ENCODE results near the gene ZNF444.
"Not testable (repeated sequence)": the region's sequence is repeated elsewhere in the genome, so short reads cannot be mapped to it uniquely, and the experiment has no call there.

Gene ZNF444

GRCh38 chr19:56207581-56207980 is 66.5 kb downstream of the ZNF444 start:
- not testable (repeated sequence) for H3K4me3 ChIP-seq (ENCODE audit: low read length)

GRCh38 chr19:56209091-56209490 is 68.0 kb downstream of the ZNF444 start:
- Histone ChIP-seq H3K9me3 (ENCODE audit: insufficient read depth, low read depth, low read length) (no peaks in the 10 kb centered on the region), H3K27ac (ENCODE audit: low read length) (no peak overlapping the region), H3K27me3 (ENCODE audit: insufficient read depth, low read length) (no peaks in the 10 kb centered on the region), H3K4me3 (ENCODE audit: low read length) (no peak overlapping the region), H3K4me1 (ENCODE audit: insufficient read depth, low read length) (no peaks in the 10 kb centered on the region), H3K9ac (ENCODE audit: low read depth, low read length) (no peak overlapping the region), H3K36me3 (ENCODE audit: insufficient read depth, low read depth, low read length) (no peaks in the 10 kb centered on the region)

More at GRCh38 chr19:56207581-56207980, 66.5 kb downstream of the ZNF444 start:
- not testable (repeated sequence) for H3K27ac ChIP-seq (ENCODE audit: low read length); H3K36me3 ChIP-seq (ENCODE audit: insufficient read depth, low read depth, low read length); H3K9ac ChIP-seq (ENCODE audit: low read depth, low read length); H3K9me3 ChIP-seq (ENCODE audit: insufficient read depth, low read depth, low read length); H3K27me3 ChIP-seq (ENCODE audit: insufficient read depth, low read length); H3K4me1 ChIP-seq (ENCODE audit: insufficient read depth, low read length)

- not testable (repeated sequence) for H3K4me1 ChIP-seq (ENCODE audit: insufficient read depth, low read length); H3K27ac ChIP-seq (ENCODE audit: low read length); H3K4me3 ChIP-seq (ENCODE audit: low read length); H3K9ac ChIP-seq (ENCODE audit: low read depth, low read length); H3K9me3 ChIP-seq (ENCODE audit: insufficient read depth, low read depth, low read length); H3K27me3 ChIP-seq (ENCODE audit: insufficient read depth, low read length); H3K36me3 ChIP-seq (ENCODE audit: insufficient read depth, low read depth, low read length)
These were observed 68.9 kb downstream of the ZNF444 start for GRCh38 chr19:56210036-56210435.
